ENCODE measurements around the gene DMRT3.

DMRT3 gene

DNA sequence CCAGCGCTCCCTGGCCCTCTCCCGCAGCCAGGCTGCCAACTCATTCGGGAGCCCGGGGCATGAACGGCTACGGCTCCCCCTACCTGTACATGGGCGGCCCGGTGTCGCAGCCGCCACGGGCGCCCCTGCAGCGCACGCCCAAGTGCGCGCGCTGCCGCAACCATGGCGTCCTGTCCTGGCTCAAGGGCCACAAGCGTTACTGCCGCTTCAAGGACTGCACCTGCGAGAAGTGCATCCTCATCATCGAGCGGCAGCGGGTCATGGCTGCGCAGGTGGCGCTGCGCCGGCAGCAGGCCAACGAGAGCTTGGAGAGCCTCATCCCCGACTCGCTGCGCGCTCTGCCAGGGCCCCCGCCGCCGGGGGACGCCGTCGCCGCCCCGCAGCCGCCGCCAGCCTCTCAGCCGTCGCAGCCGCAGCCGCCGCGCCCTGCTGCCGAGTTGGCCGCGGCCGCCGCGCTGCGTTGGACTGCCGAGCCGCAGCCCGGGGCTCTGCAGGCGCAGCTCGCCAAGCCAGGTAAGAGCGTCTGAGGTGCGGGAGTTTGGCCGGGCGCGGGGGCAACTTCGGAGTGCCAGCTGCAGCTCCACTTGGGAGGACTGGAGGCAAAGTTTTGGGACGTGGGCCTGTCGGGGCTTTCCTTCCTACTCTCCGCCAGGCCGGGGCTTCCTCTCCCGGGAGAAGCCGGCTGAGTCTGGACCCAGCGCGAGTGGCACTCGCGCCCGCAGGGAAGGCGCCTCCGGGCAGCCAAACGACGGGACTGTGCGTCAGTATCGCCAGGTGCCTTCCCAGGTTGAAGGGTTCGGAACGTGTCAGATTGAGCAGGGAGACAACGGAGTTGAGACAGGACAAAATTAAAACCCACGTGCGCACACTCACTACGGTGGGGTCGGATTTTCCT lies 735 bp downstream of the DMRT3 start:
- Histone ChIP-seq H3K27me3 (replicated peaks; ENCODE audit: control insufficient read depth, insufficient read depth, low read length) (peaks cover 7% of the 10 kb centered on the region), H3K4me3 (replicated peaks; ENCODE audit: low read depth, low read length) (no peak overlapping the region), H3K36me3 (ENCODE audit: control insufficient read depth, insufficient read depth, low read length) (no peaks in the 10 kb centered on the region)
- DNase-seq (ENCODE audit: extremely low read depth, insufficient read length) = peak; percentile 41
- TF ChIP-seq, protein P1, sequence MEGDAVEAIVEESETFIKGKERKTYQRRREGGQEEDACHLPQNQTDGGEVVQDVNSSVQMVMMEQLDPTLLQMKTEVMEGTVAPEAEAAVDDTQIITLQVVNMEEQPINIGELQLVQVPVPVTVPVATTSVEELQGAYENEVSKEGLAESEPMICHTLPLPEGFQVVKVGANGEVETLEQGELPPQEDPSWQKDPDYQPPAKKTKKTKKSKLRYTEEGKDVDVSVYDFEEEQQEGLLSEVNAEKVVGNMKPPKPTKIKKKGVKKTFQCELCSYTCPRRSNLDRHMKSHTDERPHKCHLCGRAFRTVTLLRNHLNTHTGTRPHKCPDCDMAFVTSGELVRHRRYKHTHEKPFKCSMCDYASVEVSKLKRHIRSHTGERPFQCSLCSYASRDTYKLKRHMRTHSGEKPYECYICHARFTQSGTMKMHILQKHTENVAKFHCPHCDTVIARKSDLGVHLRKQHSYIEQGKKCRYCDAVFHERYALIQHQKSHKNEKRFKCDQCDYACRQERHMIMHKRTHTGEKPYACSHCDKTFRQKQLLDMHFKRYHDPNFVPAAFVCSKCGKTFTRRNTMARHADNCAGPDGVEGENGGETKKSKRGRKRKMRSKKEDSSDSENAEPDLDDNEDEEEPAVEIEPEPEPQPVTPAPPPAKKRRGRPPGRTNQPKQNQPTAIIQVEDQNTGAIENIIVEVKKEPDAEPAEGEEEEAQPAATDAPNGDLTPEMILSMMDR (IDR thresholded peaks at IDR 0.05; ENCODE audit: insufficient read depth, low read length, poor library complexity, severe bottlenecking) = no peak

DNA sequence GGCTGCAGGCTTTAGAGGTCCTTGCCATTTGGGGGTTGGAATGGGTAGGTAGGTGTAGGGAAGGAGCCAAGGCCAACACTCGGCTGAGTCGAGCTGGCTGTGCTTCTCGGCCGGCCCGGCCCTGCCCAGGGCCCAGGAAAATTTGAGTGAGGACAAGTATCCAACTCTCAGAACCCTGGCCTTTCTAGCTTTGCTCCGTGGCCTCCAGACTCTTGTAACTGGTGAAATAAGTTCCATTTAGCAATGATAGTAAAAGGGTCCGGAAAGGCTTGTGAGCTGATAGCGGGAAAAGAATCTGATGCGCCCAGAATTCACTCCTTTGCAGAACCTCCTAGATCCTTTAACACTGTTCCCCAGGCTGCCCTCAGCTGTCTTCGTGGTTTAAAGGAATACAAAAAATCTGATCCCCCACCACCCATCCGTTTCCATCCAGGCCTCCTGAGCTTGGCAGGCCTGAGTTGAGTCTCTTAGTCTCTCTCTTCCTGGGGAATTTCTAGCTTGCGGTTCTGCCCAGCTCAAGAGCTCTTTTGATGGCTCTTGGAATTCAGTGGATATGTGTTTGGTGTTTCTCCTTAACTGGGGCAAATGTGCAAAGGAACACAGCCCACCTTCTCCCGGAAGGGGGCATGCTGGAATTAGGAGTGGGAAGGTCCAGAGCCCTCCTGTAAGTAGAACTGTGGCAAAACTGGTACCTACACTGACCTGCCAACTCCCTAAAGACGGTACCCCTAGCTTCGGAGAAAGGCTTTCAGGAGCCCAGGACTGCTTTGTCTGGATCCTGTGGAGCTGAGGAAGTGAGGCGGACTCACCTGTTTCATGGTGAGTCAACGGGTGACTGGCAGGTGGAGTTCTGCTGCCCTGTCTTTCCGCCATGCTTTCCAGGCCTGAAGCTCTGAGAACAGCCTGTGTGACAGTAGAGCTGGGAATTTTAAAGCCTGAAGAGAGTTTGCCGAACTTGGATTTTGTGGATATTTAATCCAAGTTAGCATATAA lies 1.7 kb downstream of the DMRT3 start:
- H3K4me3 ChIP-seq (replicated peaks; ENCODE audit: low read depth, low read length) = no peak overlapping the region
- H3K36me3 ChIP-seq (ENCODE audit: control insufficient read depth, insufficient read depth, low read length) = no peaks in the 10 kb centered on the region
- TF ChIP-seq, protein P1 (IDR thresholded peaks at IDR 0.05; ENCODE audit: insufficient read depth, low read length, poor library complexity, severe bottlenecking) = no peak
- peaks cover 8% of the 10 kb centered on the region for H3K27me3 ChIP-seq (replicated peaks; ENCODE audit: control insufficient read depth, insufficient read depth, low read length)
- DNase-seq (ENCODE audit: extremely low read depth, insufficient read length) = no peak

DNA sequence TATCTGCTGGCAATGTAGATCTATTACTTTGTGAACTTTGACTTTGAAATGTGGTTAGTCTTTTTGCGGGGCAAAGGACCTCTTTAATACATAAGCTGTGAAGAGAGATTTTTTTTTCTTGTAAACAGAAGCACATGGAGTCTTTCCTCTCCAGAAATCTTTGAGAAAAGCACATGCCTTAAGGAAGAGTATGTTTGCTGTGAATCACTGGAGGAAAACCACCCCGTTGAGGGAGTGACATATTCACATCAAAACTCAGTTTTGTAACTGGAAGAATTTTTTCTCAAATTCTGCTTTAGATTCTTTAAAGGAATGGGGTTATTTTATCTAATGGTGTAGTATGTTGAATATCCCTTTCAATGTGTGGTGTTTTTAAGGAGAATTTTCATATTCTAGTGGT lies 3.5 kb downstream of the DMRT3 start:
- peaks cover 6% of the 10 kb centered on the region for H3K27me3 ChIP-seq (replicated peaks; ENCODE audit: control insufficient read depth, insufficient read depth, low read length)
- no peak for DNase-seq (ENCODE audit: extremely low read depth, insufficient read length)
- H3K4me3 ChIP-seq (replicated peaks; ENCODE audit: low read depth, low read length) = no peak overlapping the region
- no peaks in the 10 kb centered on the region for H3K36me3 ChIP-seq (ENCODE audit: control insufficient read depth, insufficient read depth, low read length)
- TF ChIP-seq, protein P1 (IDR thresholded peaks at IDR 0.05; ENCODE audit: insufficient read depth, low read length, poor library complexity, severe bottlenecking) = no peak

DNA sequence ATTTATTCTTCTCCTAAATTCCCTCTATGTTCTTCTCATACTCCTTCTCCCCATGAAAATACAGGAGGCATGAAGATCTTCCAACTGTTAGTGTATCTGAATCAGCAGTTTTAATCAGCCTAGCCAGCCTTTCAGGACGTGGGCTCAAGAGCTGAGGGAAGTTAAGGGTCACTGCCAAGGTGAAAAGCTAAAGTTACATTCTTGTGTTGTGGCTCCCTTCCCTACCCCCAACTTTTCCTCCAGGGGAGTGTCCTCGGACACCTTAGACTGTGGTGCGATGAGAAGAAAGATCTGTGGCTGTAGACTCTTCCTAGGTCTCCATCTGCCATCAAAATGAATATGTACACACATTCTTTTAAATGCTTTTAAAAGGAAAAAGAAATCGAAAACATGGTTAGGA lies 4.2 kb downstream of the DMRT3 start:
- no peak overlapping the region for H3K4me3 ChIP-seq (replicated peaks; ENCODE audit: low read depth, low read length)
- H3K27me3 ChIP-seq (replicated peaks; ENCODE audit: control insufficient read depth, insufficient read depth, low read length) = peaks cover 4% of the 10 kb centered on the region
- no peak for DNase-seq (ENCODE audit: extremely low read depth, insufficient read length)
- TF ChIP-seq, protein P1 (IDR thresholded peaks at IDR 0.05; ENCODE audit: insufficient read depth, low read length, poor library complexity, severe bottlenecking) = no peak
- H3K36me3 ChIP-seq (ENCODE audit: control insufficient read depth, insufficient read depth, low read length) = no peaks in the 10 kb centered on the region

DNA sequence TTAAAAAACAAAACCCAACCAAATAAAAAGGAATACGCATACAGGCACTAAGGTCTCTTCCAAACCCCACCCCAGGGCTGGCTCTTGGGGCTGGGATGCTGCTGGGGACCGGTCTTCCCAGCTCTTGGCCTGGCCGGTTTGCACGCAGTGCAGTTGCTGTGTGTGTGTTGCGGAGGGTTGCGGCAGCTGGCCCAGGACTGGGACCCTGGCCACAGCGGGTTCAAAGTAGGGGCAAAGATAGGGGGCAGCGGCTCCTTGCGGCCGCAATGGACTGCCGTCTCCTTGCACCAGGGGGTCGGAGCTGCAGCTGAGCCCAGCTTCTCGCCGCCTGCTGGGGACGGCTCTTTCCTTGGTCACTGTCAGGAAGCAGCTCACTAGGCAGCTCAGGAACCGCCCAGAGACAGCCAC lies 5.0 kb downstream of the DMRT3 start:
- Histone ChIP-seq H3K4me3 (replicated peaks; ENCODE audit: low read depth, low read length) (no peak overlapping the region), H3K27me3 (replicated peaks; ENCODE audit: control insufficient read depth, insufficient read depth, low read length) (peaks cover 4% of the 10 kb centered on the region), H3K36me3 (ENCODE audit: control insufficient read depth, insufficient read depth, low read length) (no peaks in the 10 kb centered on the region)
- no peak for DNase-seq (ENCODE audit: extremely low read depth, insufficient read length)
- TF ChIP-seq, protein P1 (IDR thresholded peaks at IDR 0.05; ENCODE audit: insufficient read depth, low read length, poor library complexity, severe bottlenecking) = no peak

All from GM06990 (cell line).